HepG2 (cell line): Measurements from ENCODE around the gene DNAAF1. TPM values are rescaled to one million over a fixed set of nuclear protein-coding genes. Genes with fewer than 3 reads are reported as not detected.

Source experiments
- DPF2 ChIP-seq: sonication (generic); formaldehyde crosslinking; IDR thresholded peaks from 2 replicates; pipeline ENCODE4 v1.4.0; 2020; ENCODE audit warnings: mild to moderate bottlenecking, low read depth, missing genetic modification reagents, borderline replicate concordance
- EHMT2 ChIP-seq: fragments of 200-600 bp; sonication (generic); IDR thresholded peaks from 2 replicates; pipeline ENCODE4 v1.7.0; 2017; ENCODE audit warnings: antibody characterized with exemption, low read depth, low read length, borderline replicate concordance
- ETV6 ChIP-seq: sonication (generic); formaldehyde crosslinking; conservative IDR thresholded peaks from 2 replicates; pipeline ENCODE4 v1.4.0; 2020; ENCODE audit warnings: missing genetic modification reagents
- FOSL2 ChIP-seq: sonication (generic); formaldehyde crosslinking; IDR thresholded peaks from 2 replicates; pipeline ENCODE4 v1.4.0; 2020; ENCODE audit warnings: missing genetic modification reagents
- HMGA1 ChIP-seq: sonication (generic); formaldehyde crosslinking; conservative IDR thresholded peaks from 2 replicates; pipeline ENCODE4 v1.4.0; 2020; ENCODE audit warnings: missing genetic modification reagents
- HNF4G ChIP-seq, 2 experiments: sonication (generic) in 1 of 2; formaldehyde crosslinking in 1 of 2; IDR thresholded peaks; 2 replicates each; pipeline versions ENCODE4 v1.4.0 to v1.6.1; 2011 to 2020; ENCODE audit warnings: borderline replicate concordance in 2 of 2, low read depth in 2 of 2, mild to moderate bottlenecking in 2 of 2, low read length in 1 of 2, missing genetic modification reagents in 1 of 2, moderate library complexity in 1 of 2
- KDM4B ChIP-seq: sonication (generic); formaldehyde crosslinking; IDR thresholded peaks from 2 replicates; pipeline ENCODE4 v1.4.0; 2020; ENCODE audit warnings: missing genetic modification reagents
- MAF1 ChIP-seq: sonication (generic); formaldehyde crosslinking; IDR thresholded peaks from 2 replicates; pipeline ENCODE4 v1.5.0; 2020; ENCODE audit warnings: missing genetic modification reagents, borderline replicate concordance
- NAIF1 ChIP-seq: sonication (generic); formaldehyde crosslinking; IDR thresholded peaks from 2 replicates; pipeline ENCODE4 v1.5.0; 2020; ENCODE audit warnings: mild to moderate bottlenecking, missing genetic modification reagents, borderline replicate concordance
- NRL ChIP-seq: sonication (generic); formaldehyde crosslinking; IDR thresholded peaks from 2 replicates; pipeline ENCODE4 v1.5.0; 2020; ENCODE audit warnings: missing genetic modification reagents, mild to moderate bottlenecking, moderate library complexity, borderline replicate concordance
- PHF5A ChIP-seq: IDR thresholded peaks from one replicate; pipeline ENCODE4 v1.6.1; 2018; ENCODE audit warnings: low read depth, missing genetic modification reagents; ENCODE audit not compliant: unreplicated experiment
- U2AF1 ChIP-seq: fragments of 200-400 bp; formaldehyde crosslinking; optimal IDR thresholded peaks from 2 replicates; pipeline ENCODE3; 2017; ENCODE audit warnings: mild to moderate bottlenecking, low read depth, low read length
- ZNF20 ChIP-seq: sonication (generic); formaldehyde crosslinking; IDR thresholded peaks from 2 replicates; pipeline ENCODE4 v1.4.0; 2020; ENCODE audit warnings: mild to moderate bottlenecking, moderate library complexity, missing genetic modification reagents
- ZNF251 ChIP-seq: sonication (generic); formaldehyde crosslinking; IDR thresholded peaks from 2 replicates; pipeline ENCODE4 v1.9.0; 2021; ENCODE audit warnings: mild to moderate bottlenecking, missing genetic modification reagents
- ZNF44 ChIP-seq: sonication (generic); formaldehyde crosslinking; IDR thresholded peaks from 2 replicates; pipeline ENCODE4 v1.5.1; 2020; ENCODE audit warnings: mild to moderate bottlenecking, missing genetic modification reagents
- ZNF563 ChIP-seq: sonication (generic); formaldehyde crosslinking; IDR thresholded peaks from 2 replicates; pipeline ENCODE4 v1.8.0; 2022; ENCODE audit warnings: mild to moderate bottlenecking, moderate library complexity, missing genetic modification reagents
- ZNF615 ChIP-seq: sonication (generic); formaldehyde crosslinking; IDR thresholded peaks from 2 replicates; pipeline ENCODE4 v1.5.0; 2020; ENCODE audit warnings: mild to moderate bottlenecking, missing genetic modification reagents, borderline replicate concordance
- ZNF737 ChIP-seq: sonication (generic); formaldehyde crosslinking; IDR thresholded peaks from 2 replicates; pipeline ENCODE4 v1.5.0; 2020; ENCODE audit warnings: missing genetic modification reagents, mild to moderate bottlenecking, borderline replicate concordance
- polyA plus RNA-seq, 8 experiments: library from polyadenylated mRNA; depleted of rRNA in 3 of 8; stranded (reverse) in 7 of 8; unstranded in 1 of 8; fragments of >200 nt; fragmentation: Illumina TruSeq in 4 of 8; extraction: Trizol in 4 of 8; gene quantifications; 2 replicates each; pipeline versions ENCODE4 v1.2.1 to v1.2.3, GENCODE V29; 2011 to 2016; ENCODE audit warnings: low read depth in 4 of 8, missing spikeins in 1 of 8, mixed read lengths in 1 of 8; ENCODE audit not compliant: insufficient read depth in 1 of 8
- total RNA-seq, 5 experiments: library from RNA; depleted of rRNA; stranded (reverse); fragments of >200 nt; fragmentation: Illumina TruSeq; extraction: Trizol; gene quantifications; 2 replicates each; pipeline ENCODE4 v1.2.3, GENCODE V29; 2016; ENCODE audit warnings: low read depth in 1 of 5
- TF ChIP-seq, protein P1 (sequence below): IDR thresholded peaks from 2 replicates; pipeline ENCODE4 v1.6.1; 2016; ENCODE audit warnings: low read depth, borderline replicate concordance
- TF ChIP-seq, protein P2 (sequence below): sonication (generic); formaldehyde crosslinking; IDR thresholded peaks from 2 replicates; pipeline ENCODE4 v1.5.1; 2020; ENCODE audit warnings: missing genetic modification reagents, mild to moderate bottlenecking, borderline replicate concordance
- TF ChIP-seq, protein P3 (sequence below): IDR thresholded peaks from 2 replicates; pipeline ENCODE4 v1.6.1; 2016; ENCODE audit warnings: missing compliant biosample characterization, missing genetic modification reagents, borderline replicate concordance
- TF ChIP-seq, protein P4 (sequence below): sonication (generic); formaldehyde crosslinking; IDR thresholded peaks from 2 replicates; pipeline ENCODE4 v1.5.1; 2020; ENCODE audit warnings: mild to moderate bottlenecking, missing genetic modification reagents, moderate library complexity

The DNAAF1 gene
- total and polyA plus RNA-seq, 2 of the 13 experiments (the other 11 are each of a cell fraction or from before 2014, with no cell fraction given), result 0.04 TPM; not detected in 1

DNA sequence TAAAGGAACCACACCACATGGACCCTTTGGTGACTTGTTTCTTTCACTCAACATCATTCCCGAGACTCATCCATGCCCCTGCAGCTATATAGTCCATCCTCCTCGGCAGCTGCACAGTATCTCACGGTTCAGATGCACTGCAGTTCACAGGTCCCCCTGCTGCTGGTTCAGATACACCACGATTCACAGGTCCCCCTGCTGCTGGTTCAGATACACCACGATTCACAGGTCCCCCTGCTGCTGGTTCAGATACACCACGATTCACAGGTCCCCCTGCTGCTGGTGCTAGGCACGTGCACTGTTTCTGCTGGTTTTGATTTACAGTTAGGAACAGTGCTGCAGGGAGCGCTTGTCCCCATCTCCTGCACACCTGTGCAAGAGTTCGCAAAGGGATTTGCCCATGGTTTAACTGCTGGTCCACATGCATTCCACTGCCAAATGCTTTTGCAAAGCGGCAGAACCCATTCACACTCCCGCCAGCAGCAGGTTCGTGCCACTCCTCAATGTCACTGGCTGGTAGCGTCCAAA, 3.9 kb upstream of the DNAAF1 start (continued):
- TF ChIP-seq HNF4G (IDR thresholded peaks at IDR 0.05; ENCODE audit: borderline replicate concordance, low read depth, low read length) (no peak), HNF4G (CRISPR knock-in tag; IDR thresholded peaks at IDR 0.05; ENCODE audit: borderline replicate concordance, low read depth) (no peak), FOSL2 (CRISPR knock-in tag) (no peak), ZNF563 (peak; percentile 69; the same call in 1 of the 2 replicates), ETV6 (CRISPR knock-in tag) (no peak), ZNF44 (CRISPR knock-in tag) (no peak), ZNF251 (CRISPR knock-in tag) (no peak), U2AF1 (no peak), ZNF737 (no peak), DPF2 (CRISPR knock-in tag) (no peak), ZNF20 (no peak), MAF1 (CRISPR knock-in tag) (no peak), NRL (CRISPR knock-in tag) (no peak), HMGA1 (CRISPR knock-in tag) (no peak), PHF5A (CRISPR knock-in tag) (no peak), ZNF615 (no peak), EHMT2 (no peak), KDM4B (no peak), NAIF1 (no peak)
- TF ChIP-seq, protein P1, sequence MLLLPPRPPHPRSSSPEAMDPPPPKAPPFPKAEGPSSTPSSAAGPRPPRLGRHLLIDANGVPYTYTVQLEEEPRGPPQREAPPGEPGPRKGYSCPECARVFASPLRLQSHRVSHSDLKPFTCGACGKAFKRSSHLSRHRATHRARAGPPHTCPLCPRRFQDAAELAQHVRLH, result no peak
- TF ChIP-seq, protein P2, sequence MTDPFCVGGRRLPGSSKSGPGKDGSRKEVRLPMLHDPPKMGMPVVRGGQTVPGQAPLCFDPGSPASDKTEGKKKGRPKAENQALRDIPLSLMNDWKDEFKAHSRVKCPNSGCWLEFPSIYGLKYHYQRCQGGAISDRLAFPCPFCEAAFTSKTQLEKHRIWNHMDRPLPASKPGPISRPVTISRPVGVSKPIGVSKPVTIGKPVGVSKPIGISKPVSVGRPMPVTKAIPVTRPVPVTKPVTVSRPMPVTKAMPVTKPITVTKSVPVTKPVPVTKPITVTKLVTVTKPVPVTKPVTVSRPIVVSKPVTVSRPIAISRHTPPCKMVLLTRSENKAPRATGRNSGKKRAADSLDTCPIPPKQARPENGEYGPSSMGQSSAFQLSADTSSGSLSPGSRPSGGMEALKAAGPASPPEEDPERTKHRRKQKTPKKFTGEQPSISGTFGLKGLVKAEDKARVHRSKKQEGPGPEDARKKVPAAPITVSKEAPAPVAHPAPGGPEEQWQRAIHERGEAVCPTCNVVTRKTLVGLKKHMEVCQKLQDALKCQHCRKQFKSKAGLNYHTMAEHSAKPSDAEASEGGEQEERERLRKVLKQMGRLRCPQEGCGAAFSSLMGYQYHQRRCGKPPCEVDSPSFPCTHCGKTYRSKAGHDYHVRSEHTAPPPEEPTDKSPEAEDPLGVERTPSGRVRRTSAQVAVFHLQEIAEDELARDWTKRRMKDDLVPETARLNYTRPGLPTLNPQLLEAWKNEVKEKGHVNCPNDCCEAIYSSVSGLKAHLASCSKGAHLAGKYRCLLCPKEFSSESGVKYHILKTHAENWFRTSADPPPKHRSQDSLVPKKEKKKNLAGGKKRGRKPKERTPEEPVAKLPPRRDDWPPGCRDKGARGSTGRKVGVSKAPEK, result no peak
- TF ChIP-seq, protein P3, sequence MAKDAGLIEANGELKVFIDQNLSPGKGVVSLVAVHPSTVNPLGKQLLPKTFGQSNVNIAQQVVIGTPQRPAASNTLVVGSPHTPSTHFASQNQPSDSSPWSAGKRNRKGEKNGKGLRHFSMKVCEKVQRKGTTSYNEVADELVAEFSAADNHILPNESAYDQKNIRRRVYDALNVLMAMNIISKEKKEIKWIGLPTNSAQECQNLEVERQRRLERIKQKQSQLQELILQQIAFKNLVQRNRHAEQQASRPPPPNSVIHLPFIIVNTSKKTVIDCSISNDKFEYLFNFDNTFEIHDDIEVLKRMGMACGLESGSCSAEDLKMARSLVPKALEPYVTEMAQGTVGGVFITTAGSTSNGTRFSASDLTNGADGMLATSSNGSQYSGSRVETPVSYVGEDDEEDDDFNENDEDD (CRISPR knock-in tag), result peak; percentile 44; the same call in 1 of the 2 replicates
- TF ChIP-seq, protein P4, sequence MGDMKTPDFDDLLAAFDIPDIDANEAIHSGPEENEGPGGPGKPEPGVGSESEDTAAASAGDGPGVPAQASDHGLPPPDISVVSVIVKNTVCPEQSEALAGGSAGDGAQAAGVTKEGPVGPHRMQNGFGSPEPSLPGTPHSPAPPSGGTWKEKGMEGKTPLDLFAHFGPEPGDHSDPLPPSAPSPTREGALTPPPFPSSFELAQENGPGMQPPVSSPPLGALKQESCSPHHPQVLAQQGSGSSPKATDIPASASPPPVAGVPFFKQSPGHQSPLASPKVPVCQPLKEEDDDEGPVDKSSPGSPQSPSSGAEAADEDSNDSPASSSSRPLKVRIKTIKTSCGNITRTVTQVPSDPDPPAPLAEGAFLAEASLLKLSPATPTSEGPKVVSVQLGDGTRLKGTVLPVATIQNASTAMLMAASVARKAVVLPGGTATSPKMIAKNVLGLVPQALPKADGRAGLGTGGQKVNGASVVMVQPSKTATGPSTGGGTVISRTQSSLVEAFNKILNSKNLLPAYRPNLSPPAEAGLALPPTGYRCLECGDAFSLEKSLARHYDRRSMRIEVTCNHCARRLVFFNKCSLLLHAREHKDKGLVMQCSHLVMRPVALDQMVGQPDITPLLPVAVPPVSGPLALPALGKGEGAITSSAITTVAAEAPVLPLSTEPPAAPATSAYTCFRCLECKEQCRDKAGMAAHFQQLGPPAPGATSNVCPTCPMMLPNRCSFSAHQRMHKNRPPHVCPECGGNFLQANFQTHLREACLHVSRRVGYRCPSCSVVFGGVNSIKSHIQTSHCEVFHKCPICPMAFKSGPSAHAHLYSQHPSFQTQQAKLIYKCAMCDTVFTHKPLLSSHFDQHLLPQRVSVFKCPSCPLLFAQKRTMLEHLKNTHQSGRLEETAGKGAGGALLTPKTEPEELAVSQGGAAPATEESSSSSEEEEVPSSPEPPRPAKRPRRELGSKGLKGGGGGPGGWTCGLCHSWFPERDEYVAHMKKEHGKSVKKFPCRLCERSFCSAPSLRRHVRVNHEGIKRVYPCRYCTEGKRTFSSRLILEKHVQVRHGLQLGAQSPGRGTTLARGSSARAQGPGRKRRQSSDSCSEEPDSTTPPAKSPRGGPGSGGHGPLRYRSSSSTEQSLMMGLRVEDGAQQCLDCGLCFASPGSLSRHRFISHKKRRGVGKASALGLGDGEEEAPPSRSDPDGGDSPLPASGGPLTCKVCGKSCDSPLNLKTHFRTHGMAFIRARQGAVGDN (CRISPR knock-in tag), result peak; percentile 64
